Sciatic nerve (tissue), 2 donors: ENCODE measurements around the gene ZNF668. TPM values are rescaled to one million over a fixed set of nuclear protein-coding genes. Genes with fewer than 3 reads are reported as not detected.
"Not testable (repeated sequence)": the region's sequence is repeated elsewhere in the genome, so short reads cannot be mapped to it uniquely, and the experiment has no call there.

Source experiments
- ATAC-seq: fragments of 200-7000 bp; cut with Tn5 transposase; one replicate; pipeline ENCODE4 v1.9.1; 2020; ENCODE audit warnings: mild to moderate bottlenecking, moderate library complexity
- DNase-seq: peaks from one replicate; pipeline ENCODE4 v3.0.0-alpha.2; 2020; ENCODE audit warnings: low spot score
- intact Hi-C: fragments of 100-400 bp; cut with DNase I; formaldehyde crosslinking; loops from one replicate; pipeline ENCODE4 v1.14.2; 2022
- total RNA-seq: library from RNA; stranded (reverse); fragmentation: NEBNext Ultra II Directional; extraction: Animal tissue kit (Norgen Biotek cat#: 25700); gene quantifications from one replicate; pipeline ENCODE4 v1.2.1, GENCODE V29; 2021
- donor health status: DM: no; HTN: no; CAD: no.
- donor health status: DM: no; HTN: no; CAD: no.

The ZNF668 gene
- total RNA-seq, 1 donor from 2014 or later: 6.8 TPM

- DNase-seq: no peak
- ATAC-seq: no peak
- intact Hi-C loops: no loop called here
Observed at GRCh38 chr16:31031276-31031675, 42.8 kb downstream of the ZNF668 start.

GRCh38 chr16:31029272-31029671 lies 44.8 kb downstream of the ZNF668 start:
- intact Hi-C loops: no loop called here
- ATAC-seq (no peak), DNase-seq (no peak)

GRCh38 chr16:31025339-31025738 lies 48.7 kb downstream of the ZNF668 start:
- ATAC-seq (no peak), DNase-seq (no peak)
- intact Hi-C loops: no loop called here

- intact Hi-C loops: no loop called here
- no peak for DNase-seq
Observed at GRCh38 chr16:31023627-31024226, 50.3 kb downstream of the ZNF668 start.

GRCh38 chr16:31023252-31023602 lies 50.8 kb downstream of the ZNF668 start:
- no peak for ATAC-seq
- no peak for DNase-seq
- intact Hi-C loops: no loop called here

More at GRCh38 chr16:31023627-31024226, 50.3 kb downstream of the ZNF668 start:
- ATAC-seq: no peak

GRCh38 chr16:31022544-31023251 lies 51.3 kb downstream of the ZNF668 start:
- intact Hi-C loops: no loop called here
- ATAC-seq (no peak), DNase-seq (no peak)

GRCh38 chr16:31020536-31020935 lies 53.5 kb downstream of the ZNF668 start:
- intact Hi-C loops: no loop called here
- DNase-seq (no peak), ATAC-seq (no peak)

GRCh38 chr16:31017756-31018155 lies 56.3 kb downstream of the ZNF668 start:
- intact Hi-C loops, ATAC-seq, DNase-seq: not testable (repeated sequence)

- intact Hi-C loops: no loop called here
- ATAC-seq: no peak
- DNase-seq: no peak
Observed at GRCh38 chr16:31016018-31016417, 58.0 kb downstream of the ZNF668 start.

GRCh38 chr16:31013292-31013691 lies 60.7 kb downstream of the ZNF668 start:
- ATAC-seq, DNase-seq, intact Hi-C loops: not testable (repeated sequence)

GRCh38 chr16:31011815-31012214 lies 62.2 kb downstream of the ZNF668 start:
- ATAC-seq, DNase-seq, intact Hi-C loops: not testable (repeated sequence)

Other genes with a start within 250 kb of the ZNF668 start
- 36.6 TPM for gene BCL7C, start 180.2 kb downstream of the ZNF668 start, total RNA-seq
- 13.3 TPM for gene CTF1, start 177.6 kb downstream of the ZNF668 start, total RNA-seq
- 13.1 TPM for gene FBXL19, start 150.7 kb downstream of the ZNF668 start, total RNA-seq
- 21.8 TPM for gene ORAI3, start 125.2 kb downstream of the ZNF668 start, total RNA-seq
- gene SETD1A, start 116.5 kb downstream of the ZNF668 start, total RNA-seq: 17.8 TPM
- 16.3 TPM for gene HSD3B7, start 89.0 kb downstream of the ZNF668 start, total RNA-seq
- 2.1 TPM for gene STX1B, start 63.6 kb downstream of the ZNF668 start, total RNA-seq
- 93.5 TPM for gene STX4, start 40.7 kb downstream of the ZNF668 start, total RNA-seq
- gene ZNF646, start 182 bp upstream of the ZNF668 start, total RNA-seq: 16.3 TPM
- 3.1 TPM for gene PRSS53, start 14.7 kb upstream of the ZNF668 start, total RNA-seq
- gene VKORC1, start 20.6 kb upstream of the ZNF668 start, total RNA-seq: 65.0 TPM
- gene BCKDK, start 34.1 kb upstream of the ZNF668 start, total RNA-seq: 35.0 TPM
- 67.3 TPM for gene KAT8, start 43.4 kb upstream of the ZNF668 start, total RNA-seq
- gene PRSS8, start 61.5 kb upstream of the ZNF668 start, total RNA-seq: not detected
- 4.3 TPM for gene PRSS36, start 75.8 kb upstream of the ZNF668 start, total RNA-seq
- gene FUS, start 105.9 kb upstream of the ZNF668 start, total RNA-seq: 259 TPM
- gene PYCARD, start 128.5 kb upstream of the ZNF668 start, total RNA-seq: 20.3 TPM
- gene TRIM72, start 139.9 kb upstream of the ZNF668 start, total RNA-seq: 0.40 TPM
- gene PYDC1, start 142.9 kb upstream of the ZNF668 start, total RNA-seq: not detected
- gene ITGAM, start 185.7 kb upstream of the ZNF668 start, total RNA-seq: 26.2 TPM